Body of pancreas (tissue), 4 donors: Measurements from ENCODE around the gene WNT7B. TPM values are rescaled to one million over a fixed set of nuclear protein-coding genes. Genes with fewer than 3 reads are reported as not detected.

Experiments used
- ATAC-seq: fragments of 150-250 bp; one replicate; pipeline ENCODE4 v1.9.1; 2016
- DNase-seq, 4 donors: peaks; one replicate each; pipeline ENCODE4 v3.0.0-alpha.2; 2019
- H3K27ac ChIP-seq, 4 donors: fragments of 200-600 bp; sonication (generic); 1 replicate in 3 of 4; 2 replicates in 1 of 4; pipeline versions ENCODE4 v1.5.1 to v1.6.1; 2016 to 2019; ENCODE audit warnings: mild to moderate bottlenecking in 1 of 4, mixed read lengths in 1 of 4, moderate library complexity in 1 of 4
- H3K27me3 ChIP-seq, 2 donors: fragments of 200-600 bp; sonication (generic); one replicate each; pipeline ENCODE4 v1.6.0; 2016; ENCODE audit warnings: mild to moderate bottlenecking in 1 of 2
- H3K36me3 ChIP-seq, 2 donors: fragments of 200-600 bp; sonication (generic); replicated peaks in 1 of 2; 2 replicates each; pipeline ENCODE4 v1.5.1; 2016; ENCODE audit warnings: low read depth in 2 of 2; ENCODE audit not compliant: insufficient read depth in 1 of 2
- H3K4me1 ChIP-seq: fragments of 200-600 bp; sonication (generic); one replicate; pipeline ENCODE4 v1.6.0; 2016
- H3K4me3 ChIP-seq, 2 donors: fragments of 200-600 bp; sonication (generic); 1 replicate in 1 of 2; 2 replicates in 1 of 2; pipeline ENCODE4 v1.5.1; 2016 to 2019
- H3K9me3 ChIP-seq, 3 donors: fragments of 200-600 bp; sonication (generic); 1 replicate in 2 of 3; 2 replicates in 1 of 3; pipeline ENCODE4 v1.5.1; 2016
- CTCF ChIP-seq, 7 experiments: fragments of 450-650 bp in 4 of 7; fragments of 200-600 bp in 3 of 7; sonication (generic) in 3 of 7; IDR thresholded peaks; one replicate each; pipeline ENCODE4 v1.5.1; 2016 to 2019; ENCODE audit warnings: antibody characterized with exemption in 7 of 7
- POLR2A ChIP-seq, 3 donors: fragments of 450-650 bp; IDR thresholded peaks; one replicate each; pipeline ENCODE4 v1.6.1; 2016; ENCODE audit warnings: antibody characterized with exemption in 3 of 3, mild to moderate bottlenecking in 2 of 3
- WGBS, 2 donors: methylation state at CpG; one replicate each; pipeline ENCODE4 v1.1.5; 2017; 5-methylcytosine and 5-hydroxymethylcytosine counted together
- intact Hi-C: fragments of 100-400 bp; cut with DNase I; formaldehyde crosslinking; loops from one replicate; pipeline ENCODE4 v1.15.1; 2023
- total RNA-seq, 2 donors: library from RNA; depleted of rRNA; stranded (reverse); fragments of >200 nt; gene quantifications; one replicate each; pipeline ENCODE4 v1.1.0, GENCODE V29; 2016

The WNT7B gene
- total RNA-seq, 2 donors from 2014 or later = 2.1 TPM; not detected in 1

DNA sequence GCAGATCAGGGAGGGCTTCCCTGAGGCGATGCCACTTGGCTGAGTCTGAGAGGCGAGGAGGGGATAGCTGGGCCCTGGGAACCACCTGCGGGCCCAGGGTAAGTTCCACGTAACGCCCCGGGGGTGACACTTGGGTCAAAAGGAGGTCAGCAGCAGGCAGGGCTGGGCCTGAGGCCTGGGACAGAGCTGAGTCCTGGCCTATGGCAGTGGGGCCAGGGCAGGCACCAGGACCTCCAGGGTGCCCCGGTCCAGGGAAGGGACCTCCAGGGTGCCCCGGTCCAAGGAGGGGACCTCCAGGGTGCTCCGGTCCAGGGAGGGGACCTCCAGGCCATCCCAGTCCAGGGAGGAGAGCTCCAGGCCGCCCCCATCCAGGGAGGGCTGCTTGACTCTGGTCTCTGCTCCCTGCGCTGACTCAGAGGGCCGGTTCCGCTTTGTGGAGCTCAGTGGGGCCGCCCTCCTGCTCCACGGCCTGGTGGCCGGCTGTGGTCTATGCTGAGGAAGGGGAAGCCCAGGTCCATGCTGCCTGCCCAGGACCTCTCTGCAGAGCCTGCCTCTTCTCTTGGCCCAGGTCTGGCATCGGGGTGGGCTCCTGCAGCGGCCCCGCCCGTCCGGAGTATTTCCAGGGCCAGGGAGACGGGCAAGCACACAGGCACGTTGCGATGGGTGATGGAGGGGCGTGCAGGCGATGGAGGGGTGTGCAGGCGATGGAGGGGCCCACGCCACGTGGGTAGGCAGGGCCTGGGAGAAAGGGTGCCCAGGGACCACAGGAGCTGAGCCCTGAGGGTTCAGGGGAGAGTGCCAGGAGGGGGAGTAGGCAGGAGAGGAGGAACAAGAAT lies 19.5 kb upstream of the WNT7B start:
- intact Hi-C loops = loop anchor here (5.0 to 10.0 kb wide), 2 partner anchors 321 to 548 kb away; no protein-coding TSS in a partner anchor
- WGBS, 2 donors = 80 to 91% methylated on average over 14 to 26 of the region's 29 CpGs
- H3K9me3 ChIP-seq = no peaks in the 10 kb centered on the region
- ATAC-seq (no peak), DNase-seq (peak in 1 of 4 donors; percentile 73)
- TF ChIP-seq POLR2A (IDR thresholded peaks at IDR 0.05) = peak in 1 of 3 donors; percentile 27
- no peak for TF ChIP-seq CTCF (IDR thresholded peaks at IDR 0.05)
- H3K27me3 ChIP-seq = no peaks in the 10 kb centered on the region
- H3K4me3 ChIP-seq = no peak overlapping the region
- peak overlapping the region in 3 of 4 donors; percentile 34 to 73 (median 72) for H3K27ac ChIP-seq
- H3K4me1 ChIP-seq = peaks cover 24% of the 10 kb centered on the region
- H3K36me3 ChIP-seq = no peaks in the 10 kb centered on the region

- intact Hi-C loops = loop anchor here (5.0 to 10.0 kb wide), 2 partner anchors 322 to 549 kb away; no protein-coding TSS in a partner anchor
- 78 to 85% methylated on average over 19 to 26 of the region's 27 CpGs for WGBS, 2 donors
- peaks cover 24% of the 10 kb centered on the region for H3K4me1 ChIP-seq
- H3K9me3 ChIP-seq = no peaks in the 10 kb centered on the region
- H3K27ac ChIP-seq = peak overlapping the region in 2 of 4 donors; percentile 72 to 73
- no peak for DNase-seq
- no peak overlapping the region for H3K4me3 ChIP-seq
- no peaks in the 10 kb centered on the region for H3K27me3 ChIP-seq
- TF ChIP-seq CTCF (IDR thresholded peaks at IDR 0.05) = no peak
- TF ChIP-seq POLR2A (IDR thresholded peaks at IDR 0.05) = no peak
- no peaks in the 10 kb centered on the region for H3K36me3 ChIP-seq
- ATAC-seq = no peak
These were observed 18.6 kb upstream of the WNT7B start for GRCh38 chr22:45995405-45996101.

DNA sequence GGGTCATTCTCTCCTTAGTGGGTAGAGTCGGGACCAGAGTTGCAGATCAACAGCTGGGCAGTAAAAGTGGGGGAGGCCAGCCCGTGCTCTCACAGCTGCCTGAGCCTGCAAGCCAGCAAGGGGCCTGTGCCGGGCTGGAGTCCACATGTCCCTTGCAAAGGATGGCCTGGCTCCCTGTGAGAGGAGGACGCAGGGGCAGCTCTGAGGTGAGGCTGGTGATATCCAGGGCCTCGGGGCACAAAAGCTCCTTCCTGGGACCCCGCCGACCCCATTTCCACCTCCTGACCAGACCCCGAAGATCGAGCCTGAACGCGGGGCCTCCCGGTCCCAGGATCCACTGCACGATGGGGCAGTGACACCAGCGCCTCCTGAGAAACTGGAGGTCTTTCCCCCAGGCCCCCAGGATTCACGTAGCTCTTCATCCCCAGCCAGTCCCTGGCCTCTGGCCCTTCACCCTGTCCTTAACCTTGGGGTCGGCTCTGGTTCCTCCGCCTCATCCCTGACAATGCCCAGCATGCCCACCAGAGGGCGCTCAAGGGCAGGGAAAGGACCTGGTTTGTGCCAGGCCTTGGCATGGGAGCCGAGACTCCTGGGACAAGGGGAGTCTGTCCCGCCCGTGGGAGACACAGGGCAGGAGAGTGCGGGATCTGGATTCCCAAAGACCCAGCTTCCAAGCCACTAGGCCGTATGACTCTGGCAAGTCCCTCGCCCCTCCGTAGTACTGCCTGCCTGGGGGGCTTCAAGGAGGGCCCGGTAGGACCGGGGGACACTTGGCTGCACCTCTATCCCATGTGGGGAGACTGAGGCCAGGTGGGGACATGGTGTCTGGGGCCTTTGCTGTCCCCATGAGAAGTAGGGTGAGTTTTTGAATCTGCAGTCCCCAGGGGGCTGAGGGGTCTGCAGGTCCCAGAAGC lies 17.8 kb upstream of the WNT7B start:
- WGBS, 2 donors = 29 to 36% methylated on average over 12 to 26 of the region's 27 CpGs
- intact Hi-C loops = loop anchor here (5.0 to 10.0 kb wide), 2 partner anchors 323 to 550 kb away; no protein-coding TSS in a partner anchor
- peaks cover 24% of the 10 kb centered on the region for H3K4me1 ChIP-seq
- H3K36me3 ChIP-seq = no peaks in the 10 kb centered on the region
- H3K27me3 ChIP-seq = no peaks in the 10 kb centered on the region
- no peaks in the 10 kb centered on the region for H3K9me3 ChIP-seq
- TF ChIP-seq CTCF (IDR thresholded peaks at IDR 0.05) (peak; percentile 94 to 97 (median 95)), POLR2A (IDR thresholded peaks at IDR 0.05) (no peak)
- peak; percentile 73 for ATAC-seq
- H3K4me3 ChIP-seq = no peak overlapping the region
- H3K27ac ChIP-seq = no peak overlapping the region
- DNase-seq = peak; percentile 82 to 87 (median 84)

GRCh38 chr22:45993841-45994240 lies 16.9 kb upstream of the WNT7B start:
- intact Hi-C loops = loop anchor here (10.0 kb wide), 1 partner anchor 551 kb away; no protein-coding TSS in a partner anchor
- H3K4me3 ChIP-seq = no peak overlapping the region
- TF ChIP-seq POLR2A (IDR thresholded peaks at IDR 0.05) (no peak), CTCF (IDR thresholded peaks at IDR 0.05) (no peak)
- no peaks in the 10 kb centered on the region for H3K27me3 ChIP-seq
- H3K36me3 ChIP-seq = no peaks in the 10 kb centered on the region
- no peak overlapping the region for H3K27ac ChIP-seq
- DNase-seq (no peak), ATAC-seq (no peak)
- H3K9me3 ChIP-seq = no peaks in the 10 kb centered on the region
- H3K4me1 ChIP-seq = peaks cover 24% of the 10 kb centered on the region
- 35 to 44% methylated on average over 2 of the region's 2 CpGs for WGBS, 2 donors
